Brain pericyte (primary cell): ENCODE data around the gene DPYD.
A peak's percentile ranks its signal among the peaks of the same experiment; 100 is the strongest.

Source experiments
- DNase-seq: peaks from one replicate; pipeline ENCODE4 v3.0.0-alpha.2; 2012; ENCODE audit warnings: low read depth, low spot score

DPYD gene

DNA sequence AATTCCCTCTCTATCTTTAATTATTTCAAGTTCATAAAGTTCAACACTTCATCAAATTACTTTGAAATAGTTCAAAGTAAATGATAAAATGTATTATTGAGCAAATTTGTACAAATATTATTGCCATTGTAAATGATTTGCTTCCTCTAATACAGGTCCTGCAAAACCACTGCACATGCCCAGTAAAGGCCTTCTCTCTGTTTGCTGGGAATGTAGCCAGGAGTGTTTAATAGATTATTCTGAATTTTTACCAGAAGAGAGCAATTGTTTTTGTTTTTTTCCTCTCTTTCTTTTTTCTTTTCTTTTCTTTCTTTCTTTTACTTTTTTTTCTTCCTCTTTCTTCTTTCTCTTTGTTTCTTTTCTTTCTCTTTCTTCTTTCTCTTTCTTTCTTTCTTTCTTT, 713.0 kb downstream of the DPYD start:
- no peak for DNase-seq

DNA sequence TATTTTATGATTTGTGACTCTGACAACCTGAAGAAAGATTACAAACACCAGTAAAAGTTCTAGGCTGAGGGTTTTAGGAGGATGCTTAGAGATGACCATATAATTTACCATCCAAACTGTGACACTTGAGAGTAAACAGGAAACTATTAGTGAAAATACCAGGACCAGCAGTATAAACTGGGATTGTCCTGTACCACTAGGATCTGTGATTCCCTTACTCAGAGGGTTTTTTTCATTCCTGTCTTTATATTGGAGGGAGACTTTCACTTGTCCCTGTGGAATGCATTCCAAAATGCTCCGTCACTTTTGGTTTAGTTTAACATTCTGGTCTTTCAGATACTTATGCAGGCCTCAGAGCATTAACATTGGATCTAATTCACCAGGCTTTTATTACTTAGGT, 716.4 kb downstream of the DPYD start:
- no peak for DNase-seq

- DNase-seq: no peak
Measured at GRCh38 chr1:97202481-97203380, 718.1 kb downstream of the DPYD start.

DNA sequence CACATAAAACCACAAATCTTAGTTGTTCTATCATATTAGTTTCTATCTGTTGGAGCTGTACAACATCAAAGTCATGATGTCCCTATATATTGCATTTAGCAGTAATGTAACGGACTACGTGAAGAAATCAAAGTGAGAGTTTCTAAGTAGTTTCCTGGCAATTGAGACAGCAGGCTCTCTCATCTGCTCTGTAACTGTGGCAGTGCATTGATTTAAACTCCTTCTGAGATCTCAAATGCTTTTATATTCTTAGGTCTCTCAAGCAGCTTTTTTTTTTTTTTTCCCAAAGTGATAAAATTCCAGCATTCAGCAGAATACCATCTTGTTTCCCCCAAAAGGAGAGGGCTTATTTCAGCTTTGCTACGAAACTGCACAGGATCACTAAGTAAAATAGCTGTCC, 719.2 kb downstream of the DPYD start:
- no peak for DNase-seq

GRCh38 chr1:97200595-97200994, 720.2 kb downstream of the DPYD start:
- DNase-seq: no peak

- DNase-seq: no peak
Measured at GRCh38 chr1:97196825-97197516, 723.9 kb downstream of the DPYD start.

DNA sequence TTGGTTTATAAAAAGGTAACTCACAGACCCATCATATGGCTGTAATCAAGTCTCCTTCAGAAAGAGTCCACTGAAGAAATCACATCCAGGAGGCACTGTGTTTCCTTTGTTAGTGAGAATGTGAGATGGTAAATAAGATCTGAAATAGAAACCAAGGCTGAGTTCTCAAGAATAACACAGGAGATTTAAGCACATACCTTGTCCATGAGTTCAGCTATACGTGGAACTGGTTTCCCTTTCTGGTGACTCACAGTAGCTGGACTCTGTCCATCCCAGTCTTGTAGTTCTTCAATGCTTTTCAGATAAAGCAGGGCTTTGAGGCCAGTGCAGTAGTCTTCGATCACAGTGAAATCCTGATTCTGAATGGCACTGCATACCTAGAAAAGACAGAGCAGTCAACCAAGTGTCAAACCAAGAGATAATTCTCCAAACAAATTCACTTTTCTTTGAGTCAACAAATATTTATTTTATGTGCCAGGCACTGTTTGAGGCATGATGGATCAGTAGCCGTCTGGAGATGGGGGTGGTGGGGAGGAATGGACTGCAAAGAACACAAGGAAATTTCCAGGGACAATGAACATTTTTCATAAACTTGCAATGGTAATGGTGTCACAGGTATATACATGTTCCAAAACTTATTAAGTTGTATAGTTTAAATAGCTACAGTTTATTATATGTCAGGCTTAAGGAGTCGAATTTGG, 727.8 kb downstream of the DPYD start:
- peak; percentile 47 for DNase-seq

DNA sequence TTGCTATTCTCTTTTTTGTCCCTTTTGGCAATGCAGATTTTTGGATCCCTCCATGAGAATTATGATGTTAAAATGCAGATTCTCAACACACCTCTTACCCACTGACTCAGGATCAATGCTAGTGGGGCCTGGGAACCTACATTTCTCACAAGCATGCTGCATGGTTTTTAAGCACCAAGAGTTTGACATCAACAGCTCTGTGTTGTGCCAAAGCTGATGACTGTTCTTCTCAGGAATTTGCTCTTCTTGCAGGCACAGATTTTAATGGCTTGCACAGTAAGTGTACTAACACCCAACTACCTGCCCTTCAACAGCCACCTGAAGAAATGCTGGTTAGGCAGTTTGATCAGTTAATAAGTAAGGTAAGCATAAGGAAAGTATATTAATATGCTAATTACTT, 730.5 kb downstream of the DPYD start:
- DNase-seq: no peak

- DNase-seq: no peak
Measured at GRCh38 chr1:97186381-97186780, 734.5 kb downstream of the DPYD start.

DNA sequence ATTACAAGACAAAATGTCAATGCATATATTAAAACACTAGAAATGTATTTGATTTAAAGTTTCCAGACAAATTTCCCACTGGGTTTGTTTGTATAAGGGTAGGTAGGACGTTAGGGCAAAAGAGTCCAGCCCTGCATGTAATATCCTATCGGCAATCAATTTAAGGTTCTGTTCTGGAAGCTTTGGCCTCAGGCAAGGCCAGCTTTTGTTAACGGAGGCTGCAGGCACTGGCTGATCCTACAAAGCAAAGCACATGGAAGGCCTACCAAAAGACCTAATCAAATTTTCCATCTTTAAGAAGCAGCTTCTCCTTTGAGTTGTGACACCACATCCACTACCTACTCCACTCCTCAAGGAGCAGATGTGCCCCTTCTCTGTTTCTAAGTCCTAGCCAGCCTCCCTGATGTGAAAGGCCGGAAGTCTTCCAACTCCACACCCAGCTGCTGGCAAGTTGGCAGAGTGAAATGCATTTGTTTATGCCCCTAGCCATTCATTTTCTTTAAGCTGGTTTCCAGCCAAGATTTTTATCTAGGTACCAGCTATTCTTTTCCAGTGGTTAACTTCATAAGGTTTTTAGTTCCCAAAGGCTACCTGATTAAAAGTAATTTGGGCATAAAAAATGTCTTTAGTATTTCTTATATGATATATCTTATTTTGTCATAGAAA, 746.7 kb downstream of the DPYD start:
- no peak for DNase-seq

DNA sequence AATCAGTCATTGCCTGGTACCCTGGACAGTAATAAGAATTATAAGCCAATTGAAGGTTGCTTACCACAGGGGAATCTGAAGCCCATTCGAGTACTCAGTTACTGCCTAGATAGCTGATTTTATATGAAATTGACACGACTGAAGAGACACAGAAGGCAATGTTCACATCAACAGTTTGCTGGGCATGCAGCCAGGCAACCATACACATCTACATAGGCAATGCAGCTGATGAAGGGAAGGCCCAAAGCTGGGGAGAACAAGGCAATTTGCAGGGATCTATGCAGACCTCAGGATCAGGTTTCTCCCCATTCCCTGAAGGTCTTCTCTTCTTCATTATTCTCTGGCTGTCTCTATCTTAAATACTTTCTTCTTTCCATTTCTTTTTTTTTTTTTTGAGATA, 750.5 kb downstream of the DPYD start:
- no peak for DNase-seq

GRCh38 chr1:97168056-97168455, 752.8 kb downstream of the DPYD start:
- no peak for DNase-seq

GRCh38 chr1:97167246-97167645, 753.6 kb downstream of the DPYD start:
- no peak for DNase-seq

- DNase-seq: no peak
Measured at GRCh38 chr1:97166626-97167025, 754.2 kb downstream of the DPYD start.

- DNase-seq: no peak
Measured at GRCh38 chr1:97164276-97164639, 756.6 kb downstream of the DPYD start.

DNA sequence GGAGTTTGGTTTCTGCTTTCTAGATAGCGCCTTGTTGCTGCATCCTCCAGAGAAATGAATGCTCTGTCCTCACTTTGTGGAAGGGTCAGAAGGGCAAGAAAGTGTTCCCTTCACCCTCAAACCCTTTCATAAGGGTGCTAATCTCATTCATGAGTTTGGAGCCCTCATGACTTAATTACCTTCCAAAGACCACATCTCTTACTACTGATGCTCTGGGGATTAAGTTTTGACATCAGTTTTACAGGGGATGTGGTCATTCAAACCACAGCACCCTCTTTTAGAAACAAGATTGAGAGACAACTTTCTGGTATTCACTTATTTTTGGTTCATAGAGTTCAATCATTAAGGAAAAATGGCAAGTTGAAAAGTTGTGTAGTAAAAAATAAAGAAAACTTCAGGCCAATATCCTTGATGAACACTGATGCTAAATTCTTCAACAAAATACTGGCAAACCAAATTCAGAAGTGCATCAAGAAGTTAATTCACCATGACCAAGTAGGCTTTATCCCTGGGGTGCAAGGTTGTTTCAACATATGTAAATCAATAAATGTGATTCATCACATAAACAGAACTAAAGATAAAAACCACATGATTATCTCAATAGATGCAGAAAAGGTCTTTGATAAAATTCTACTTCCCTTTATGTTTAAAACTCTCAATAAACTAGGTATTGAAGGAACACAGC, 757.1 kb downstream of the DPYD start:
- DNase-seq: no peak

- DNase-seq: no peak
Measured at GRCh38 chr1:97160818-97161217, 760.0 kb downstream of the DPYD start.

- no peak for DNase-seq
Measured at GRCh38 chr1:97159342-97159741, 761.5 kb downstream of the DPYD start.

- DNase-seq: no peak
Measured at GRCh38 chr1:97158691-97159096, 762.1 kb downstream of the DPYD start.

DNA sequence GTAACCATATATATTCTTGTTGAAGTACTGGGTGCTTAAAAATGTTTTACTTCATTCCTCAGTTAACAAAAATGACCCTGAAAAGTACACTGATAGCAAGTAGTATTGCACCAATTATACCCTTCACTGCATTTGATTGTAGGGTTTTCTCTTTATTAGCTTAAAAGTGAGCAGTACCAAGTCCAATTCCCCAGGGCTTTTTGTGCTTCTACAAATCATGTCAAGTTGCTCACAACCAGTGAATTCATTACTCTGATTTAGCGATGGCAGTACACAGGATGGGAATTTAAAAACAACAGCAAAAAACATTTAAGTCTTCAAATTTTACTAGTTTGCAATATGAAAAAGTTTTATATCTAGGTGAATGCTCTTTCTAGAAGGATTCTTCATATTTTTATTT, 762.8 kb downstream of the DPYD start:
- DNase-seq: no peak

DNA sequence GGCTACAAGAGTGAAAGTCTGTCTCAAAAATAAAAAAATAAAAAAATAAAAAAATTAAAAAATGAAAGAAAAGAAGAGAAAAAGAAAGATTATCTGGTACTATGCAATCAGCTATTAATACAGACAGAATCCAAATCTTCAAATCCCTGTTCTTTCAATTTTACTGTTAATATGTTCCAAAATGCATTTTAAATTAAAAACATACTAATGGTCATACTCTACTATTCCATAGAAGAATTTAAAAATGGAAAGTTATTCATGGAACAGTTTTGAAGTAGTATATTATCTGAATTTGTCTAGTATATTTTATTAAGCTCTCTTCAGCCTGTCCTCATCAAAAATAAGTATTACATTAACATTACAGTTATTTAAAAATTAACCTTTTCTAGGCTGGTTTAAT, 769.2 kb downstream of the DPYD start:
- no peak for DNase-seq
